ENCODE results near the gene CHIC2. TPM values are rescaled to one million over a fixed set of nuclear protein-coding genes. Genes with fewer than 3 reads are reported as not detected.

CHIC2 gene
- total and polyA plus RNA-seq, 2 of the 8 experiments (the other 6 are each of a cell fraction or from before 2014, with no cell fraction given), result 4.5 to 10.9 TPM

GRCh38 chr4:54099287-54099747, 34.9 kb upstream of the CHIC2 start:
- DNase-seq (ENCODE audit: low read depth in 1 of 2, low spot score in 2 of 2) (peak in 1 of 2 experiments; percentile 72), FAIRE-seq (peak; percentile 65)
- no peak overlapping the region for H3K9ac ChIP-seq (replicated peaks in 1 of 4; ENCODE audit: extremely low read depth in 1 of 4, low read depth in 3 of 4, low read length in 3 of 4)
- no peak overlapping the region for H2BK120ac ChIP-seq (replicated peaks; ENCODE audit: low read depth, low read length)
- WGBS, 2 experiments (ENCODE audit: extremely low coverage in 1 of 2, insufficient coverage in 1 of 2, insufficient read length in 1 of 2, insufficient replicate concordance in 2 of 2, low coverage in 1 of 2, low lambda C conversion rate in 2 of 2, missing lambda C conversion rate in 1 of 2), result 2% methylated on average over 17 of the region's 17 CpGs; no CpG with 5 or more reads in 1 of the 2 experiments
- H3K9me3 ChIP-seq (ENCODE audit: insufficient read depth in 2 of 2, low read depth in 1 of 2, low read length in 1 of 2), result no peaks in the 10 kb centered on the region
- H2BK15ac ChIP-seq (ENCODE audit: low read length), result peak overlapping the region; percentile 75; the same call in 1 of the 2 replicates
- no peak overlapping the region for H4K8ac ChIP-seq (ENCODE audit: extremely low read depth, insufficient read depth, low read length)
- H2BK5ac ChIP-seq (ENCODE audit: low read depth, low read length), result no peak overlapping the region
- H2BK20ac ChIP-seq (ENCODE audit: low read length), result no peak overlapping the region
- H2AFZ ChIP-seq (ENCODE audit: low read length), result 0 out of 2 replicates have a peak overlapping the region, but pooled peaks have one; percentile 17
- no peak overlapping the region for H3K56ac ChIP-seq (replicated peaks; ENCODE audit: insufficient read length, low read depth, low read length)
- H3K27me3 ChIP-seq (replicated peaks in 1 of 4; ENCODE audit: control insufficient read depth in 3 of 4, extremely low read depth in 1 of 4, insufficient read depth in 3 of 4, low read length in 3 of 4), result peaks cover 83 to 100% (median 98%) of the 10 kb centered on the region in 4 experiments
- H3K79me2 ChIP-seq (ENCODE audit: control insufficient read depth in 1 of 2, insufficient read depth in 2 of 2, low read length in 2 of 2), result no peaks in the 10 kb centered on the region
- no peak overlapping the region for H2AK5ac ChIP-seq (ENCODE audit: low read depth, low read length)
- H3K4ac ChIP-seq (replicated peaks; ENCODE audit: insufficient read length, low read depth, low read length), result no peak overlapping the region
- no peak overlapping the region for H3K23ac ChIP-seq (ENCODE audit: insufficient read length)
- H3K4me1 ChIP-seq (replicated peaks in 1 of 4; ENCODE audit: control insufficient read depth in 3 of 4, insufficient read depth in 4 of 4, low read length in 3 of 4), result peaks cover 23 to 73% (median 35%) of the 10 kb centered on the region in 4 experiments
- POLR2A ChIA-PET (ENCODE audit: partially characterized antibody), result interaction anchor here (1.3 to 2.0 kb wide), 3 partner anchors 8 to 69 kb away, joined by 3 to 12 read pairs (median 4); no protein-coding TSS in a partner anchor
- H3K27ac ChIP-seq (ENCODE audit: low read depth, low read length), result no peak overlapping the region
- H3K4me2 ChIP-seq (ENCODE audit: insufficient read depth in 1 of 2, low read depth in 2 of 2, low read length in 2 of 2), result peak overlapping the region; percentile 58 to 79
- no peak overlapping the region; the same call in 1 of the 2 replicates for H3K18ac ChIP-seq (ENCODE audit: extremely low read depth, low read length)
- no peak overlapping the region for H4K91ac ChIP-seq (replicated peaks; ENCODE audit: insufficient read length, low read length)
- H3K23me2 ChIP-seq (ENCODE audit: low read depth, low read length), result peaks cover 5% of the 10 kb centered on the region; the same call in 1 of the 2 replicates
- no peak overlapping the region for H3K14ac ChIP-seq (ENCODE audit: insufficient read length)
- peak overlapping the region; percentile 53; the same call in 1 of the 2 replicates for H2BK12ac ChIP-seq (ENCODE audit: low read depth, low read length)
- H3K36me3 ChIP-seq (ENCODE audit: control insufficient read depth in 2 of 4, insufficient read depth in 4 of 4, low read length in 3 of 4), result peaks cover 0 to 7% (median 0%) of the 10 kb centered on the region in 4 experiments; a peak in 1 of 8 replicates
- CTCF ChIA-PET (ENCODE audit: partially characterized antibody), result interaction anchor here (1.2 to 2.5 kb wide), 6 partner anchors 14 to 191 kb away, joined by 3 to 13 read pairs (median 5); no protein-coding TSS in a partner anchor
- no peak overlapping the region for H4K5ac ChIP-seq (ENCODE audit: insufficient read length, low read depth, low read length)
- H4K20me1 ChIP-seq (replicated peaks in 1 of 2; ENCODE audit: control insufficient read depth in 1 of 2, insufficient read depth in 2 of 2, low read length in 2 of 2), result peaks cover 0 to 4% of the 10 kb centered on the region in 2 experiments
- H3K79me1 ChIP-seq (ENCODE audit: low read depth, low read length), result no peaks in the 10 kb centered on the region
- peak overlapping the region; percentile 8 to 56 (median 20); a peak in 7 of 8 replicates for H3K4me3 ChIP-seq (ENCODE audit: extremely low read depth in 1 of 4, insufficient read depth in 2 of 4, low read depth in 3 of 4, low read length in 4 of 4)
- no peak for TF ChIP-seq E2F6 (IDR thresholded peaks at IDR 0.05)

Measured in H1 (cell line).